C1 segment of cervical spinal cord (tissue), 14 donors: Measurements from ENCODE around the gene GAPDH.
"Not testable (repeated sequence)": the region's sequence is repeated elsewhere in the genome, so short reads cannot be mapped to it uniquely, and the experiment has no call there.

Source experiments
- DNase-seq, 14 donors: peaks; one replicate each; lab custom pipeline; 2025; lab: John Stamatoyannopoulos, UW

Gene GAPDH

GRCh38 chr12:6560501-6561205 is 26.3 kb downstream of the GAPDH start:
- no peak for DNase-seq

- DNase-seq: no peak
Observed at GRCh38 chr12:6562881-6563280, 28.6 kb downstream of the GAPDH start.

GRCh38 chr12:6563448-6564050 is 29.2 kb downstream of the GAPDH start:
- peak in 3 of 14 donors; percentile 16 to 33 (median 20) for DNase-seq

- no peak for DNase-seq
Observed at GRCh38 chr12:6567112-6567670, 32.9 kb downstream of the GAPDH start.

GRCh38 chr12:6569312-6569711 is 35.0 kb downstream of the GAPDH start:
- DNase-seq: no peak

GRCh38 chr12:6569786-6570185 is 35.5 kb downstream of the GAPDH start:
- no peak for DNase-seq

DNA sequence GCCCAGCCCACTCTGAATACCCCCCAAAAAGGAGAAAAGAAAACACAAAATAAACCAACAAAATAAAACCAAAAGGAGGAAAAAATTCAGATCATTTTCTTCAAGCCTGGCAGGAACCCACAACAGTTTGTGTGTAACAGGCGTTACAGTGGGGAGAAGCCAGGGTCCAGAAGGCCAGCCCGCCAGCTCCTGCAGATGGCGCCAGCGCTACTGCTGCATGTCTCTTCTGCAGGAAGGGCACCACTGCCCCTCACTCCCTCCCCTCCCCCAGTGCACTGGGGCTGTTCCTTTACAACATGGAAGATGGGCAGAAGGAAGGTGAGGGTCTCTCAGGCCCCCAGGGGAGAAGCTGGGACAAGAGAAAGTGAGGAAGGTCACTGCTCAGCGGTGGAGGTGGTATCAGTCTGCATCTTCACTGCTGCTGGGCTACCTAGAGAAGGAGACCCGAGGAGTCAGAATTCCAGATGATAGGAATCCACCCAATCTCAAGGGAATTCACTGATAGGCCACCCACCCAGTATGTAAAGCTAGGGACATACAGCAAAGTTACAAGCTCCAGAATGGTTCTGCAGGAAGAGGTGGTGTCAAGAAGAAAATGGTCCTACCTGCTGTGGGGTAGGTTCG is 36.1 kb downstream of the GAPDH start:
- DNase-seq: no peak

- DNase-seq: no peak
Observed at GRCh38 chr12:6573001-6573400, 38.7 kb downstream of the GAPDH start.

DNA sequence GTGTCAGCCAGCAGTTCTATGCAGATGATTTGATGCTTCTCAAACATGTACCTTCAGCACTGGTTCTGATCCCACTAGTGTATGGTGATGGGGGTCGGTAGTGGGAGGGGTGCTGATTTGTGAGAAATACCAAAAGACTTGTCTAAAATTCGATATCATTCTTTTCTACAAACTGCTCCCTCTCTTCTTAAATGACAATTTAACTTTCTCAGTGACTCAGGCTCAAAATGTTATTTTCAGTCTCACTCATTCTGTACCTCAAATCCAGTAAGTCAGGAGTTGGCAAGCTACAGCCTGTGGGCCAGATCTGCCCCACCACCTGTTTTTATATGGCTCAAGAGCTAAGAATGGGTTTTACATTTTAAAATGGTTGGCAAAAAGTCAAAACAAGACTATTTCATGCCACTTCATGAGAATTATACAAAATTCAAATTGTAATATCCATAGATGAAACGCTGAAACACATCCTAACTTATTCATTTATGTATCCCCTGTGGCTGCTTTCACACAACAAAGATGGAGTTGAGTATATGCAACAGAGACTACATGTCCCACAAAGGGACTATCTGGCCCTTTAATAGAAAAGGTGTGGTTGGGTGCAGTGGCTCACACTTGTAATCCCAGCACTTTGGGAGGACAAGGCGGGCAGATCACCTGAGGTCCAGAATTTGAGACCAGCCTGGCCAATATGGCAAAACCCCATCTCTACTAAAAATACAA is 40.4 kb downstream of the GAPDH start:
- DNase-seq: no peak

DNA sequence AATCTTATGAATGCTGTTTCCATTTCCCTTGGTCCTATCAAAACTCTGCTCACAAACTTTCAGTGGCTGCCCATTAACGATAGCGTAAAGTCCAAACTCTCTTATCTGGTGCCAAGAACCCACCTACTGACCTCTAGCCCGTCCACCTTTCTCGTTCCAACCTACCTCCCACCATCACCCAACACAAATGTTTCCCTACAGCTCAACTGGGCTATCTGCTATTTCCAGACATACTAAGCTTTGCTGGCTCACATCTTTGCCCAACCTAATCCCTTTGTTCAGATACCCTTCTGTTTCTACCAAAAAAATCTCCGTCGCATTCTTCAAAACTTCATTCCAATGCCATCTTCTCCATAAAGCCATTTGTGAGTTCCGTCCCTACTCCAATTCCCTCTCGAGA is 41.3 kb downstream of the GAPDH start:
- DNase-seq: no peak

GRCh38 chr12:6582196-6582595 is 47.9 kb downstream of the GAPDH start:
- DNase-seq: no peak

DNA sequence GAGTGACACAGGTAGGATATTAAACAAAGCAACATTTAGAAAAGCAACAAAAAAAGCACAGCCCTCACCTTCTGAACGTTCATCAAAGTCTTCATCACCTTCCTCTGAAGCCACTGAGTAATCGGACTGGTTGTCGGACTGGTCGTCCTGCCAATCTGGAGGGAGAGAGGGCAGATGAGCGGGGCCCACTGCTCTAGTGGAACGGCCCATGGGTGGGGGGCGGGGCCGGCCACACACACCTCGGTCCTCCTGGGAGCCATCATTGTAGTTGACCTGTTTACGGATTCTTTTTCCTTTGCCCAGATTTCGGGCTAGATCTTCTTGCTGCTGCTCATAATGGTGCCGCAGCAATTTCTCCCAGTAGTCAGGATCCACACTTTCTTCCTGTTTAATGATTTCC is 48.6 kb downstream of the GAPDH start:
- DNase-seq: no peak

GRCh38 chr12:6584293-6584692 is 50.0 kb downstream of the GAPDH start:
- DNase-seq: no peak

GRCh38 chr12:6586569-6586968 is 52.3 kb downstream of the GAPDH start:
- not testable (repeated sequence) for DNase-seq
